OCI-LY3 (cell line): ENCODE results near the gene DIP2C.
A peak's percentile ranks its signal among the peaks of the same experiment; 100 is the strongest.
"Not testable (repeated sequence)": the region's sequence is repeated elsewhere in the genome, so short reads cannot be mapped to it uniquely, and the experiment has no call there.

ENCODE experiments used
- H2AFZ ChIP-seq: fragments of 200-600, 300-600 bp; shearing (Covaris generic); 2 replicates; pipeline ENCODE4 v1.6.0; 2014; ENCODE audit warnings: antibody characterized with exemption, low read depth, low read length
- H3K27ac ChIP-seq: fragments of 200-600, 300-600 bp; sonication (generic); 2 replicates; pipeline ENCODE4 v1.5.1; 2014; ENCODE audit warnings: mild to moderate bottlenecking, low read length, moderate library complexity, mixed read lengths
- H3K27me3 ChIP-seq: fragments of 200-600, 300-600 bp; sonication (generic); 2 replicates; pipeline ENCODE4 v1.6.1; 2014; ENCODE audit warnings: low read depth, low read length, mixed read lengths
- H3K36me3 ChIP-seq: fragments of 200-600, 300-600 bp; sonication (generic); replicated peaks from 2 replicates; pipeline ENCODE3; 2014; ENCODE audit warnings: low read depth, low read length, mixed read lengths
- H3K4me1 ChIP-seq: fragments of 300-600, 200-600 bp; sonication (generic); 2 replicates; pipeline ENCODE4 v1.6.1; 2014; ENCODE audit warnings: low read length, mixed read lengths
- H3K4me2 ChIP-seq: fragments of 200-600, 300-600 bp; sonication (generic); 2 replicates; pipeline ENCODE4 v1.6.1; 2014; ENCODE audit warnings: low read length, mixed read lengths
- H3K4me3 ChIP-seq: fragments of 300-600, 200-600 bp; sonication (generic); 2 replicates; pipeline ENCODE4 v1.5.1; 2014; ENCODE audit warnings: antibody characterized with exemption, mild to moderate bottlenecking, low read length, moderate library complexity
- H3K79me2 ChIP-seq: fragments of 300-600, 200-600 bp; shearing (Covaris generic); 2 replicates; pipeline ENCODE4 v1.6.1; 2014; ENCODE audit warnings: mild to moderate bottlenecking, low read length, mixed read lengths
- H3K9ac ChIP-seq: fragments of 300-600, 200-600 bp; shearing (Covaris generic); 2 replicates; pipeline ENCODE4 v1.6.0; 2014; ENCODE audit warnings: mild to moderate bottlenecking, low read length, moderate library complexity
- H3K9me3 ChIP-seq: fragments of 200-600, 300-600 bp; shearing (Covaris generic); 2 replicates; pipeline ENCODE4 v1.6.1; 2014; ENCODE audit warnings: low read length, mixed read lengths; ENCODE audit not compliant: insufficient read depth
- H4K20me1 ChIP-seq: fragments of 200-600, 300-600 bp; sonication (generic); 2 replicates; pipeline ENCODE4 v1.6.1; 2016; ENCODE audit warnings: low read length, mixed read lengths; ENCODE audit not compliant: insufficient read depth
- CTCF ChIP-seq: fragments of 200-600, 300-600 bp; sonication (generic); IDR thresholded peaks from 2 replicates; pipeline ENCODE4 v1.5.1; 2014; ENCODE audit warnings: antibody characterized with exemption, low read length, low read depth
- EZH2phosphoT487 ChIP-seq: fragments of 200-600 bp; shearing (Covaris generic); IDR thresholded peaks from 2 replicates; pipeline ENCODE4 v1.6.1; 2018; ENCODE audit warnings: antibody characterized with exemption, mixed run types, low read depth

The DIP2C gene

GRCh38 chr10:451021-451471 lies 238.4 kb downstream of the DIP2C start:
- Histone ChIP-seq H3K4me2 (peak overlapping the region; percentile 84), H3K27me3 (peaks cover 8% of the 10 kb centered on the region; the same call in 1 of the 2 replicates), H2AFZ (peak overlapping the region; percentile 65; the same call in 1 of the 2 replicates), H3K9ac (no peak overlapping the region), H3K9me3 (no peaks in the 10 kb centered on the region), H3K79me2 (no peaks in the 10 kb centered on the region), H3K4me1 (peaks cover 11% of the 10 kb centered on the region), H4K20me1 (no peaks in the 10 kb centered on the region), H3K27ac (no peak overlapping the region), H3K36me3 (no peaks in the 10 kb centered on the region), H3K4me3 (peak overlapping the region; percentile 60)
- TF ChIP-seq CTCF (no peak), EZH2phosphoT487 (no peak)

GRCh38 chr10:450463-450862 lies 239.0 kb downstream of the DIP2C start:
- H3K4me3 ChIP-seq = peak overlapping the region; percentile 60; the same call in 1 of the 2 replicates
- peaks cover 8% of the 10 kb centered on the region; the same call in 1 of the 2 replicates for H3K27me3 ChIP-seq
- H3K9ac ChIP-seq = no peak overlapping the region
- H3K79me2 ChIP-seq = no peaks in the 10 kb centered on the region
- H3K4me1 ChIP-seq = peaks cover 11% of the 10 kb centered on the region
- H3K9me3 ChIP-seq = no peaks in the 10 kb centered on the region
- no peaks in the 10 kb centered on the region for H4K20me1 ChIP-seq
- peak overlapping the region; percentile 84 for H3K4me2 ChIP-seq
- TF ChIP-seq EZH2phosphoT487 (no peak), CTCF (no peak)
- no peaks in the 10 kb centered on the region for H3K36me3 ChIP-seq
- H3K27ac ChIP-seq = no peak overlapping the region
- H2AFZ ChIP-seq = peak overlapping the region; percentile 65; the same call in 1 of the 2 replicates

GRCh38 chr10:449331-449730 lies 240.1 kb downstream of the DIP2C start:
- H3K9me3 ChIP-seq, H3K4me3 ChIP-seq, H3K4me2 ChIP-seq, H3K27me3 ChIP-seq, H3K79me2 ChIP-seq, H4K20me1 ChIP-seq, H3K9ac ChIP-seq, H2AFZ ChIP-seq, H3K36me3 ChIP-seq, H3K27ac ChIP-seq: not testable (repeated sequence)
- peaks cover 11% of the 10 kb centered on the region for H3K4me1 ChIP-seq

GRCh38 chr10:443459-443858 lies 246.0 kb downstream of the DIP2C start:
- H3K36me3 ChIP-seq = no peaks in the 10 kb centered on the region
- no peaks in the 10 kb centered on the region for H3K79me2 ChIP-seq
- no peak overlapping the region for H3K27ac ChIP-seq

More at GRCh38 chr10:443459-443858, 246.0 kb downstream of the DIP2C start:
- TF ChIP-seq CTCF (no peak), EZH2phosphoT487 (no peak)
- H3K9ac ChIP-seq = no peak overlapping the region
- H4K20me1 ChIP-seq = no peaks in the 10 kb centered on the region
- H3K4me1 ChIP-seq = no peaks in the 10 kb centered on the region
- H2AFZ ChIP-seq = no peak overlapping the region
- peaks cover 4% of the 10 kb centered on the region; the same call in 1 of the 2 replicates for H3K27me3 ChIP-seq
- no peak overlapping the region for H3K4me3 ChIP-seq
- no peaks in the 10 kb centered on the region for H3K9me3 ChIP-seq
- no peak overlapping the region for H3K4me2 ChIP-seq
